Chondrocyte (in vitro differentiated cells): ENCODE results near the gene IFT43. TPM values are rescaled to one million over a fixed set of nuclear protein-coding genes. Genes with fewer than 3 reads are reported as not detected.

Experiments
- DNase-seq: peaks from one replicate; pipeline ENCODE4 v3.0.0; 2021; ENCODE audit warnings: mixed read lengths, low spot score
- H3K27ac Mint-ChIP-seq: one replicate; pipeline ENCODE4 v1.8.0; 2021; ENCODE audit warnings: mild to moderate bottlenecking, moderate library complexity, mixed read lengths; ENCODE audit not compliant: unreplicated experiment
- H3K27me3 Mint-ChIP-seq: 2 replicates; pipeline ENCODE4 v1.8.0; 2021; ENCODE audit warnings: low read depth, mixed read lengths
- H3K36me3 Mint-ChIP-seq: 2 replicates; pipeline ENCODE4 v1.8.0; 2021; ENCODE audit warnings: low read depth, mixed read lengths
- H3K4me1 Mint-ChIP-seq: 2 replicates; pipeline ENCODE4 v1.8.0; 2021; ENCODE audit warnings: low read depth, mild to moderate bottlenecking, mixed read lengths
- H3K4me3 Mint-ChIP-seq: one replicate; pipeline ENCODE4 v1.8.0; 2021; ENCODE audit warnings: mild to moderate bottlenecking, moderate library complexity, mixed read lengths; ENCODE audit not compliant: unreplicated experiment
- H3K9me3 Mint-ChIP-seq: 2 replicates; pipeline ENCODE4 v1.8.0; 2021; ENCODE audit warnings: low read depth, mixed read lengths
- CTCF ChIP-seq: fragments of 200-600 bp; sonication (generic); IDR thresholded peaks from 2 replicates; pipeline ENCODE4 v1.5.0; 2021; ENCODE audit warnings: antibody characterized with exemption, mild to moderate bottlenecking, moderate library complexity
- total RNA-seq: library from RNA; stranded (reverse); gene quantifications from 3 replicates; pipeline ENCODE4 v1.2.1, GENCODE V29; 2021

The IFT43 gene
- total RNA-seq, 1 donor from 2014 or later: 28.2 TPM

DNA sequence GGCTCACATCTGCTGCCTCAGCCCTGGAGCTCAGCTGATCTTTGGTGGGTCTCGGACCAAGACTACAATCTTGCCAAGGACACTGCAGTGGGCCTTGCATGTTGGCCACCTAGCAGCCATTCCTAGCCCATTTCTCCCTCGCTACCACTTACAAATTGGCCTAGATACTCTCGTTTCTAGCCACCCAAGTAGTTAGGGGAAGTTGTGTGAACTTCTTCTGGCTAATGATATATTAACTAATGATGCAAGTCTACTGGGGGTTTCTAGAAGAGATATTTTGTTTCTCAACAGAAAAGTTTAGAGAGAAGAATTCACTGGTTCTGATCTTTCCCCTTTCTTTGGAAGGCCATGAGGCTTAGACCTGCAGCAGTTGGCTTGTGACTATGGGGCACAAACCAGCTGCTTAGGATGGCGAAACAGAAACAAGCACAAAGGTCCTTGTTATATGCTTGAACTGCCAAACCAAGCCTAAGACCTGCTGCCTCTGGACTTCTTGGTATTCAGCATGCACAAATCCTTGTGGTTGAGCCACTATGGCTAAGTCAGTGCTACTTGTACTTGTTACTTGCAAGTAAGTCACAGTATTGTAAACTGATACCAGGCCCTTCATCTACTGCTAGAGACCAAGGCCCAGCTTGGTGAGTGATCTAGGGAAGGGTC lies 135.7 kb downstream of the IFT43 start:
- Mint-ChIP-seq H3K27me3 (peaks cover 10% of the 10 kb centered on the region), H3K27ac (no peak overlapping the region), H3K36me3 (no peaks in the 10 kb centered on the region), H3K9me3 (no peaks in the 10 kb centered on the region), H3K4me3 (no peak overlapping the region), H3K4me1 (no peaks in the 10 kb centered on the region)
- no peak for TF ChIP-seq CTCF
- no peak for DNase-seq

DNA sequence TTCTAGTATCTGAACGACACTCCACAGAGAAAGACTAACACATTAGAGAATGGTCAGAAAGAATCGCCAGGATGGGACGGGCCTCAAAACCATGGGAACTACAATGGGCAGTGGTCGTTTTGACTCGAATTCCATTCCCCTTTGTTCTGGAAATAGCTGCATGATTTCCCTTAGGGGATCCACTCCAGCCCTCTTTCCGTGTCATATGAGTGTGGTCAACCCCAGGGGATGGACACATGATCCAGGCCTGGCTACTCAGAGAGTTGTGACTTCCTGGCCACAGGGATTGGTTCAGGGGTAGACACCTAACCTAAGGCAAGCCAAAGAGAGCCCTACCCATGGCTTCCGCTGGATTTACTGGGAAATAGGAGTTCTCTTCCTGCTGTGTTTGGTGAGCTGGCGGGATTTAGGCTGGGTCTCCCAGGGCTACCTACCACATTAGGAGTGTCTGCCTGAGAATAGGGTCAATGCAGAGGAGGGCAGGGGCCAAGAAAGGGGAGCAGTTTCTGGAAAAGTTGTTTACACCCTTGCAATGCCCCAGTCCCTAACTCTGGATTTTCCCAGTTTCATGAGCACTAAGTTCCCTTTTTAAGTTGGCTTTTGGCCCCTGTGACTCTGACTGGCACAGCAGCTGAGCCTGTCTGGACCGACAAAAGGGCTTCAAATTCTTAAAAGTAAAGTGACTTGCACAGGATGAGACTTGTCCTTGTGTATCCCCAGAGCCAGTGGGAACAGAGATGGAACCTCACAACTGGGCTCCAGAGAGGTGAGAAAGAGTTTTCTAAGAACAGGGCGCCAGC lies 138.1 kb downstream of the IFT43 start:
- DNase-seq: no peak
- TF ChIP-seq CTCF: no peak
- H3K27me3 Mint-ChIP-seq: peaks cover 16% of the 10 kb centered on the region
- no peak overlapping the region for H3K4me3 Mint-ChIP-seq
- H3K9me3 Mint-ChIP-seq: no peaks in the 10 kb centered on the region
- H3K27ac Mint-ChIP-seq: no peak overlapping the region
- no peaks in the 10 kb centered on the region for H3K4me1 Mint-ChIP-seq
- H3K36me3 Mint-ChIP-seq: no peaks in the 10 kb centered on the region

GRCh38 chr14:76125511-76125910 lies 139.9 kb downstream of the IFT43 start:
- H3K27me3 Mint-ChIP-seq: peaks cover 30% of the 10 kb centered on the region
- no peak overlapping the region for H3K4me3 Mint-ChIP-seq
- no peak for TF ChIP-seq CTCF
- H3K9me3 Mint-ChIP-seq: no peaks in the 10 kb centered on the region
- H3K4me1 Mint-ChIP-seq: no peaks in the 10 kb centered on the region
- no peaks in the 10 kb centered on the region for H3K36me3 Mint-ChIP-seq
- no peak overlapping the region for H3K27ac Mint-ChIP-seq
- DNase-seq: no peak

GRCh38 chr14:76126076-76126475 lies 140.5 kb downstream of the IFT43 start:
- no peak for DNase-seq
- peaks cover 2% of the 10 kb centered on the region for H3K36me3 Mint-ChIP-seq
- H3K9me3 Mint-ChIP-seq: no peaks in the 10 kb centered on the region
- no peak overlapping the region for H3K4me3 Mint-ChIP-seq
- no peak for TF ChIP-seq CTCF
- no peaks in the 10 kb centered on the region for H3K4me1 Mint-ChIP-seq
- H3K27ac Mint-ChIP-seq: no peak overlapping the region
- peaks cover 35% of the 10 kb centered on the region for H3K27me3 Mint-ChIP-seq

- H3K27ac Mint-ChIP-seq: no peak overlapping the region
Observed at GRCh38 chr14:76129851-76130576, 144.5 kb downstream of the IFT43 start.

More at GRCh38 chr14:76129851-76130576, 144.5 kb downstream of the IFT43 start:
- Mint-ChIP-seq H3K4me1 (no peaks in the 10 kb centered on the region), H3K4me3 (no peak overlapping the region), H3K27me3 (peaks cover 43% of the 10 kb centered on the region), H3K9me3 (no peaks in the 10 kb centered on the region), H3K36me3 (peaks cover 2% of the 10 kb centered on the region)
- no peak for DNase-seq
- TF ChIP-seq CTCF: no peak
